Cardiac fibroblast (primary cell): ENCODE measurements around the gene EIF2B5.
"Not testable (repeated sequence)": the region's sequence is repeated elsewhere in the genome, so short reads cannot be mapped to it uniquely, and the experiment has no call there.

Experiments used
- DNase-seq, 2 donors: peaks; one replicate each; pipeline versions ENCODE4 v3.0.0 to v3.0.0-alpha.2; 2010; ENCODE audit warnings: low read depth in 2 of 2
- H3K4me3 ChIP-seq, 2 donors: replicated peaks in 1 of 2; 1 replicate in 1 of 2; 2 replicates in 1 of 2; pipeline ENCODE4 v1.5.1; 2011; ENCODE audit warnings: low read depth in 2 of 2, low read length in 2 of 2, mild to moderate bottlenecking in 2 of 2, moderate library complexity in 1 of 2
- TF ChIP-seq, protein P1 (sequence below): IDR thresholded peaks from one replicate; pipeline ENCODE4 v1.5.1; 2011; ENCODE audit warnings: low read depth, mild to moderate bottlenecking, low read length, inconsistent platforms

Gene EIF2B5

DNA sequence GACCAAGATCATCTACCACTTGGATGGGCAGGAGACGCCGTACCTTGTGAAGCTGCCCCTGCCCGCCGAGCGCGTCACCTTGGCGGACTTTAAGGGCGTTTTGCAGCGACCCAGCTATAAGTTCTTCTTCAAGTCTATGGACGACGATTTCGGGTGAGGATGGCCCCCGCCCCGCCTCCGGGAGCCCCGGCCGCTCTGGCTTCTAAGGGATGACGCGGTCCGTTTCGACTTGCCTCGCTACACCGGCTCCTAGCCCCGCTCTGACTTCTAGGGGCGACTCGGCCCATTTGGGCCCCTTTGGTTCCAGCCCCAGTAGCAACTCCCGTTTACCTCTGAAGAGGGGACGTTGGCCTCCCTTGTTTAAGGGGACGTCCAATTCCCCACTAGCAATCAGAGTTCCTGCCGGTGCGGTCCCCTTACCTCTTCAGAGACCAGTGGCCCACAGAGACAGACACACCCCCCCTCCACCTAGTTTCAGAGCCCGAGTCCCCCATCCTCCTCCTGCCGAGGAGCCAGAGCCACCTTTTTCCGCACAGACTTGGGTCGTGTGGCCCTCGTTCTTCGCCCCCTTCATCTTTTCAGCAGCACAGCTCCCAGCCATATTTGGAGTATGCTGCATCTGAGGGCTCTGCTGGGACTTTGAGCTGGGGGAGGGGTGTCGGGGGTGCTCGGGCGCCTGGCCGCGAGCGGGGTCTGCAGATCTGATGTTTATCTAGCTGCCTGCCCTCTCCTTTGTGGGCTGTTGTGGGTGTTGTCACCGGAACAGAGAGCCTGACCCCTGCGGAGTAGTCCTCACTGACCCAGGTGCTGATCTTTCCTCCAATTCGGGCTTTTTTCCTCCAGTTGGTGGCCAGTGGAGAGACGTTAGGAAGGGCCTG, 20.7 kb downstream of the EIF2B5 start:
- TF ChIP-seq, protein P1, sequence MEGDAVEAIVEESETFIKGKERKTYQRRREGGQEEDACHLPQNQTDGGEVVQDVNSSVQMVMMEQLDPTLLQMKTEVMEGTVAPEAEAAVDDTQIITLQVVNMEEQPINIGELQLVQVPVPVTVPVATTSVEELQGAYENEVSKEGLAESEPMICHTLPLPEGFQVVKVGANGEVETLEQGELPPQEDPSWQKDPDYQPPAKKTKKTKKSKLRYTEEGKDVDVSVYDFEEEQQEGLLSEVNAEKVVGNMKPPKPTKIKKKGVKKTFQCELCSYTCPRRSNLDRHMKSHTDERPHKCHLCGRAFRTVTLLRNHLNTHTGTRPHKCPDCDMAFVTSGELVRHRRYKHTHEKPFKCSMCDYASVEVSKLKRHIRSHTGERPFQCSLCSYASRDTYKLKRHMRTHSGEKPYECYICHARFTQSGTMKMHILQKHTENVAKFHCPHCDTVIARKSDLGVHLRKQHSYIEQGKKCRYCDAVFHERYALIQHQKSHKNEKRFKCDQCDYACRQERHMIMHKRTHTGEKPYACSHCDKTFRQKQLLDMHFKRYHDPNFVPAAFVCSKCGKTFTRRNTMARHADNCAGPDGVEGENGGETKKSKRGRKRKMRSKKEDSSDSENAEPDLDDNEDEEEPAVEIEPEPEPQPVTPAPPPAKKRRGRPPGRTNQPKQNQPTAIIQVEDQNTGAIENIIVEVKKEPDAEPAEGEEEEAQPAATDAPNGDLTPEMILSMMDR, result no peak
- H3K4me3 ChIP-seq, result peak overlapping the region; percentile 93 to 97
- DNase-seq, result peak in 1 of 2 donors; percentile 53

DNA sequence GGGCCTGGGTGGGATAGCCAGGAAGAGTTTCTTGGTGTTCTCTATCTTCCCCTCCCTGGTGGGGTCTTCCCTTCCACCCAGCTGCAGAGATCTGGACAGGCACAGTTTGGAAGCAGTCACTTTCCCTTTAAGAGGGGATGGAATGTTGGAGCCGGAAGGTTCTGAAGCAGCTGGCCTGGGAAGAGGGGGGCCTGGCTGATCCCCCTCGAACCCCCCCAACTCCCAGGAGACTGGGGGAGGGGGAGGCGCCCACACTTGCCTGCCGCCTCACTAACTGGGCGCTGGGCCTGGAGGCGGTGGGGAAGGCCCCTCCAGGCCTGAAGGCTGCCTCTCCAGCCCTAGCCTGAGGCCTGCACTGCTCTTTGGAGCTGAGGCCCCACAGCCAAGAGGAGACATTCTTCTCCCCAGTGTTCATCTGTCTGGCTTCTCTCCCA, 21.4 kb downstream of the EIF2B5 start:
- TF ChIP-seq, protein P1, result no peak
- H3K4me3 ChIP-seq, result peak overlapping the region; percentile 93 to 97
- peak; percentile 71 to 86 for DNase-seq

DNA sequence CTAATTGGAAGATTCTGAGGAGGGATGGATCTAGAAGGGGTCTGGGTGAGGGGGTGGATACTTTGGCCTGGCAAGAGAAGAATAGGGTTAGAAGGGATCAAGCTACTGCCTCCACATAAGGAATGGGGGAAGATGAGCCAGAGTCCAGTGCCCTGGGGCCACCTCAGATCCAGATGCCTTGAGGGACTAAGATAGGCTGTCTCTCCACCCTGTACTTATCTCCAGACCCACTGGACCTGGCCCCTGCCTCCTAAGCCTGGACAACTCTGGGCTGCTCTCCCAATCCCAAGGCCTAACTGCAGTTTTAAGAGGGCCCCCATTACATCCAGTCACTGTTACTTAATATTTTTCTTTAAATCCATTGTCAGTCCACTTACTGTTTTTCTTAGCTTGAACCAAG, 22.0 kb downstream of the EIF2B5 start:
- DNase-seq, result no peak
- TF ChIP-seq, protein P1, result no peak
- peak overlapping the region; percentile 93 to 97 for H3K4me3 ChIP-seq

DNA sequence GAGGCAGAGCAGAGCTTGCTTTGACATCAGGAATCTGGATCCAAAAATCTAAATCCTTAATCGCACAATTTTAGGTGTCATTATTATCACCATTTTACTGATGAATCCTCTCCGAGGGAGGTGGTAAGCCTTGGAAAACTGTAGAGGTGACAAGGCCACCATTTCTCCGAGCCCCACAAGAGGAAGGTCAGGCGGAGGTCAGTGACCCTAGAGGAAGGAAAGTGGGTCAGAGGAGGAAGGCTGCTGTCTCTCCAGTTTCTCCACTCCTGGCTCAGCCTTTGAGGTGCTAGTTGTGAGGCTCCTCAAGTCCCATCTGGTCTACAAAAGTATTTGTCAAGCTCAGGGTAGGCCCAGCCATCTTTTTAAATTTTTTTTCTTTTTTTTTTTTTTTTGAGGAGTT, 23.2 kb downstream of the EIF2B5 start:
- DNase-seq, result no peak
- TF ChIP-seq, protein P1, result no peak
- H3K4me3 ChIP-seq, result no peak overlapping the region

DNA sequence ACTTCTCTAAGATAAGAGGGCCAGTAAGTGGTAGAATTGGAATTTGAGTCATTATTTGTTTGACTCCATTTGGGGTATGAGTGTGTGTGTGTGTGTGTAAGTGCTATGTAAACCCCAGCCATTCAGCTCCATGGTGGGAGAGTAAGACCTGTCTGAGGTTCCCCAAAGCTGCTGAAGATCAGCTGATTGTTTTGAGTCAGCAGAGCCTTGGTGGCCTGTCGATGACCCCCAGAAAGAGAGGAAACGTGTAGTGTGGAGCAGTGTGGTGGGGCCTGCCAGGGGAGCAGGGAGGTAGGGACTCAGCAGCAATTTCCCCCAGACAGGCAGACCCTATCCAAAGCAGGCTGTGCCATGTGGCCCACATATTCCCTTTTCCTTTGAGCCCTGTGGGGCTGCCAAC, 25.3 kb downstream of the EIF2B5 start:
- H3K4me3 ChIP-seq, result no peak overlapping the region
- peak; percentile 66 to 71 for DNase-seq
- TF ChIP-seq, protein P1, result no peak

DNA sequence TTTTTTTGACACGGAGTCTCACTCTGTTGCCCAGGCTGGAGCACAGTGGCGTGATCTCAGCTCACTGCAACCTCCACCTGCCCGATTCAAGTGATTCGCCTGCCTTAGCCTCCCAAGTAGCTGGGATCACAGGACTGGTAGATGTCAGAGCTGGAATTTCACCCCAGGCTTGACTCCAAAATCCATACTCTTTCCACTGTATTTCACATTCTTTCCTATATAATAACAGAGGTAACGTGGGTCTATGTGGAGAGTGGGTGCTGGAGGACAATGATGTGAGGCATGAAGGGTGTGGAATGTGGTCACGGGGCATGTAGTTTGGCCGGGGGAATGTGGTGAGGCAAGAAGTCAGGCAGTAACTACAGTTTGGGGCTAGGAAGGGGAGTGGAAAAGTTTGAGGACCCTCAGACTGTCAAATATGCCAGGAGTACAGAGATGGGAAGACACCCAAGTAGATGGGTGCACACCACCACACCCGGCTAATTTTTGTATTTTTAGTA, 27.5 kb downstream of the EIF2B5 start:
- DNase-seq, result not testable (repeated sequence)

DNA sequence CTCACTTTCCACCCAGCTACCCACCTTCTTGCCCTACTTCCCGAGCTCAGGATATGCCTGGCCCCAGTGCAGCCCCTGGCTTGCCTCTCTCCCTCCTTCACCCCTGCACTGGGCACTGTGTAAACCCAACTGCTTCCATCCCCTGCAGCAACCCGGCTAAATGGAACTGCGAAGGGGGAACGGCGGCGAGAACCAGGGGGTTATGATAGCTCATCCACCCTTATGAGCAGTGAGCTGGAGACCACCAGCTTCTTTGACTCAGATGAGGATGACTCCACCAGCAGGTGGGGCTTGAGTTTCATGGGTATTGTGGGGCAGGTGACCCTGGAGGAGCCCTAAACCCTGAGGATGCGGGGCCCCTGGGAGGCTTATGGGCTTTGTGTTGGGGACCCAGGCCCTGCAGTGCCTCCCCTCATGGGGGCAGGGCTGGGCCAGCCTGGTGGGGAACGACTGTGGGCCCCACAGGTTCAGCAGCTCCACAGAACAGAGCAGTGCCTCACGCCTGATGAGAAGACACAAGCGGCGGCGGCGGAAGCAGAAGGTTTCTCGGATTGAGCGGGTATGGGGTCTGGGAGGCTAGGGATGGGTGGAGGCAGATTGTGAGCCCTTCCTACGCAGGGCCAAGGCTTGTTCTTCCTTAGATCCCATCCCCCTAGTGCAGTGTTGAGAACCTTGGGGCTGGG, 29.6 kb downstream of the EIF2B5 start:
- H3K4me3 ChIP-seq, result no peak overlapping the region
- TF ChIP-seq, protein P1, result no peak
- DNase-seq, result no peak

More for the DNA sequence above, 27.5 kb downstream of the EIF2B5 start:
- not testable (repeated sequence) for H3K4me3 ChIP-seq
